GM03348 (cell line): ENCODE results near the gene FLRT2.
A peak's percentile ranks its signal among the peaks of the same experiment; 100 is the strongest.

Source experiments
- DNase-seq: peaks from one replicate; pipeline ENCODE4 v3.0.0; 2012; ENCODE audit warnings: low spot score

The FLRT2 gene

GRCh38 chr14:85530626-85531025 is 682 bp downstream of the FLRT2 start:
- no peak for DNase-seq

GRCh38 chr14:85531141-85531586 is 1.2 kb downstream of the FLRT2 start:
- peak; percentile 69 for DNase-seq

DNA sequence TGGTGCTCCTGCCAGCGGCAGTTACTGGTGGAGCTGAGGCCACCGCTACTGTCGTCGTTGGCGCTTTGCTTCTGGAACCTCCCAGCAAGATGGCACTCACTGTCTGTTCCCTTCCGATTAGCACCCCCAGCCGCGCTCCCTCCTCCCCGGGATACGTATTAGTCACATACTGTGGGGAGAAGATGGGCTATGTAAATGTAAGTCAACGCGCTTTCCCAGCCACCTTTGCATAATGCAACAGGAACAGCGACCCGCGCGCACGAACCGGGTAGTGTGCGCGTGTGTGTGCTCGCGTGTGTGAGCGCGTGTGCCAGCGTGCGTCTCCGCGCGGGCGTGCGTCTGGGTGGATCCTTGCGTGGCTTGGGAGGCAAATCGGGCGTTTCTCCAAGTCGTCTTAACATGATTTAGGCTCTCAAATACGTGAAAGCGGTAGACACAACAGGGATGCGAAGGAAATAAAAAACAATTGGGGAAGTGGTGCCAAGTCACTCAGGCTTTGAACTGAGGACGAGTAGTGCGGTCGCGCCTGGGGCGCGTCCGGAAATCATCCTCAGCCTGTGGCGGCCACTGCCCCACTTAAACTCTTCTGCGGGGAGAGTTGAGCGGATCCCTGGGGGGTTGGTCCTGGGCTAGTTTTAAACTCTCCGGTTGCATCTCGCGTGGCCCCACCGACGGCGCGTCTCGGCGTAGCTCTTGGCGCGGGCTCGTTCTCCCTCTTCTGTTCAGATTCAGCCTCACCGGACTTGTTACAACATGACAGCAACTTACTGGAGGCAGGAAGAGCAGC is 1.8 kb downstream of the FLRT2 start:
- peak; percentile 80 for DNase-seq

- DNase-seq: peak; percentile 4
Measured at GRCh38 chr14:85532374-85533022, 2.6 kb downstream of the FLRT2 start.

DNA sequence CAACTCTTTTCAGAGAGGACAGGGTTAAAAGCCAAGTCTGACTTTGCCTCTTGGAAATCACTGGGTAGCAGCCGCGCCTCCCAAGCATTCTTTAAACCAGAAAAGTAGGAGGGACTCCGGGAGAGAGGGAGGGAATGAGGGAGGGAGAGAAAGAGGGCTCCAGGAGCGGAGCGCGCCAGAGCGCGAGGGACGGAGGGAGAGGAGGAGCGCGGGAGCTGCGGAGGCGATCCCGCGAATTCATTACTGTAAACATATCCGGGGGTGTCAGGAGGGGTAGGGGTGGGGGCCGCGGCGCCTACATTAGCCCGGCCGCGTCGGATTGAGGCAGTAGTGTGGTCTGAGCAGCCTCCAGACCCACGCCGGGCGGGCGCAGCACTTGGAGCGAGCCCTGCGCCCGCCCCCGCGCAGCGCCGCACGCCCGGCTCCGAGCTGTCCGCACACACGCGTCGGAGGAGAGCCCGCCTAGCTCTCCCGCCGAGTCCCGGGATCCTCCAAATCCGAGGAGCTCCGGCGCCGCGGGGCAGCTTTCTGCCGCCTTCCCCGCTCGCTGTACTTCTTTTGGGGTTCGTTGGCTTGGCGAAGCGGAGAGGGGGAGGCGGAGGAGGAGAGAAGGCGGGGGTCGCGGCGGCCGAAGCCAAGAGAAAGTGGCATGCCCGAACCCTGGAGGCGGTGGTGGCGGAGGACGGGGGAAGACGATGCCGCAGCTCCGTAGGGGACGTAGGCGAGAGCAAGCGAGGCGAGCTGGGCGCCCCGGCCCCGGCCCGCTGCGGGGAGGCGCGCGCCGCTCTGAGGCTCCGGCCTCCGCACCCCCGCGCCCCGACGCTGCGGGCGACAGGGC is 3.3 kb downstream of the FLRT2 start:
- peak; percentile 86 for DNase-seq

- peak; percentile 33 for DNase-seq
Measured at GRCh38 chr14:85533861-85534291, 3.9 kb downstream of the FLRT2 start.

GRCh38 chr14:85534458-85535293 is 4.7 kb downstream of the FLRT2 start:
- peak; percentile 17 for DNase-seq

DNA sequence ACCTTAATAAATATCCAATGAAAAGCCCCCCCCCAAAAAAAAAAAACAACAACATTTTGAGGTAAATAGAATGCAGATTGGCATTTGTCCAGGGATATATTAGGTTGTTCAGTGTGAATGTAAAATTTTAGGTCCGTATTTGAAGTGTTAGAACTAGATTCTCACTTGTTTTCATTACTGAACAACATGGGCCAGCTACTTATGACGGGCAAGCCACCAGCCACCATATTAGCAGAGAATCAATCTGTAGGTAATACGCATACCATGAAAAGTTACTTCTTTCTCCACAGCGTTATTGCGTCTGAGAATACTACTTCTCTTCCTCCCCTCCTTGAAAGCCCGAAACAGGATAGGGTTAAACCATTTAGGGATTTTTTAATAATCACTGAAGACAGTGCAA is 5.4 kb downstream of the FLRT2 start:
- no peak for DNase-seq

DNA sequence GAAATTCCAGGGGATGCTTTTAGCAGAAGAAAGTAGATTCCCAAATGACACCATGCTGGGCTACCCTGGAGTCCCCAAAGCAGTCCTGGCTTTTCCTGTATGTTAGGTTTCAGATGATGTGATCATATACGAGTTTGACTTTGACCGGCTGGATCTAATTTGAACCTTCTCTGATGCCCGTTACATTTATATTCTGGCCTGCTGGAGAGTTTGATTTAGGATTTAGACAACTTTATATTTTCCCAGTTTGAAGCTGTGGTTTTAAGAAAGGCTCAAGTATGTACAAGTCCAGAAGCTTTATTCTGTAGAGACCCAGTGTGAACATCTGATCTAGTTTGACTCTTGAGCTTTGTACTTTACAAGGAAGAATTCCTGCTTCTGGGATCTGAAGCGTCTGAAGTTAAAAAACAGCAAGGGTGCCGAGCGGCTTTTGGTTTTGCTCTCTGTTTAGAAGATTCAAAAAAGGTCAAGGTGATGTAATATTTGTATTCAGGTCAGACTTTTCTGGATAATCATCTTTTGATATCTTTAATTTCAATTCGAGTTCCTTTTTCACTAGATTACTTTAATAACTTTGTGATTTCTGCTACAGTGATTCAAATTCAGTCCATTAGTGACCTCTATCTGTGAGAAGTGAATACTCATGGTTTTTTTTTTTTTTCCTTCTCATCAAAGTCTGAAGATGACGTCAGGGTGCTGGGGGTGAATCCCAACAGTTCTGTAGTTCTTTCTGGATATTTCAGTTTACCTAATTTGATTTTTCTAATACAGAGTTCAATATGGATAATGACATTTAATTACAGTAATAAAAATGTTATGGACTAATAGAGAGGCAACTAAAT is 6.3 kb downstream of the FLRT2 start:
- peak; percentile 56 for DNase-seq

DNA sequence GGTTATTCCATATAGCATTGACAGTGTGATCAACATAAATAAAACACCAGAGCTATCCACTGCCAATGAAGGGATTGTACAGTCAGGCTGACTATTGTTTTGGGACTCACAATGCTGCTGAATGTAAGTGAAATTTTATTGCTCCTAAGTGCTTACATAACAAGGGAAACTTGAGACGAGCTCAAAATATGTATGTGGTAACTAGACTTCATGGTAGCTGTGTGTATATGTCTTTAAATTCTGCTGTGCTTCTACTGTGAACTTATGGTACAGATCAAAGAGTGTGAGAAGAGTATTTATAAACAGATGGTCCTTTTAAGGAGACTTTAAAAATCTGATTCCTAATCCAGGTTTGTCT is 6.9 kb downstream of the FLRT2 start:
- peak; percentile 3 for DNase-seq

- DNase-seq: no peak
Measured at GRCh38 chr14:85537526-85537925, 7.6 kb downstream of the FLRT2 start.

DNA sequence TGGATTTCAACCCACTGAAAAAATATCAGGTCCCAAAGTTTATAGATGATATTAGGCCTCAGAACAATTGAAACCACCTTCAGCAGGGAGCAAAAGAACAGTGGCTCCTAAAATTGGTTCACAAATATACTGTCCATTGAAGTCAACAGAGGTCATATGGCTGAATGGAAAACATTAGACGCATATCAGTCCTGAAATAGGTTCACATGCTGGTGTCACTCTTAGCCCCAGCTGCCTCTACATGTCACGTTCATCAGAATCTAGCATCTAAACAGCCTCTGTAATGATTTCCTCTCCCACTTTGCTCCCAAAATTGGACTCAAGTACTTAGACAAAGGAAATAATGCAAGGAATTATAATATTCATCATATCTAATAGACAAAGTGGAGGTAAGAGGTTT is 8.7 kb downstream of the FLRT2 start:
- DNase-seq: no peak

DNA sequence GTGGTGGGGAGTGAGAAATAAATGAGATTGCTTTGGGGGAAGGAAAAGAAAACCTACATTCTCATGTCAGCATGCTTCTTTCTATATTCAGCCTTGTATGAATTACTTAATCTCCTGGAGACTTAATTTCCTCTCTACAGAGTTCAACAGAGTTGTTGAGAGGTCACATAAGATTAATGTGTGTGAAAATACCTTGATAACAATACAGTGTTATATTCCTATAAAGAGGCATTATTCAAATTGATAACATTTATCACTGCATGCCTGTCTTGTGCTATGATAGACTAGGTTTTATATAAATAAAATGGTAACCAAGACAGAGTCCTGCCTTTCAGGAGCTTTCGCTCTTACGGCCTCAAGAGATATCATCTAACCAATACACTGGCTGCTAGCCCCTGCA is 9.6 kb downstream of the FLRT2 start:
- DNase-seq: no peak

GRCh38 chr14:85542623-85543022 is 12.7 kb downstream of the FLRT2 start:
- DNase-seq: no peak

- DNase-seq: no peak
Measured at GRCh38 chr14:85545738-85546137, 15.8 kb downstream of the FLRT2 start.

- no peak for DNase-seq
Measured at GRCh38 chr14:85546390-85546789, 16.4 kb downstream of the FLRT2 start.

DNA sequence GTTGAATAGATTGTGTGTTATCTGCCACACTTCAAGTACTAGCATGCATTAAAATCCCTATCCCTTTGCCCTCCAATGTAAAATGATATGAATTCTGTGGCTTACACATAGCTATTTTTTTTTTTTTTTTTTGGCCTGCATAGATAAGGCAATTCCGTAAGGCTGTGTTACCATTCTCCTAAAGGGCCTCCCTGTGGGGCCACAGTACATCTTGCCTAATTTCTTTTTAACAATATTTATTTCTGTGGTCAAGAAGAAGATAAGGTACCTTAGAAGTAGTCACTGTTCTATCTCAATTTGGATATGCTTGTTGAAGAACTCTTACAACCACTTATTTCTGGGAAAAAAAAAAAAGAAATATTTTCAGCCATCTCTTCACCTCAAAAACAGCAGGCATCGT is 19.8 kb downstream of the FLRT2 start:
- no peak for DNase-seq

DNA sequence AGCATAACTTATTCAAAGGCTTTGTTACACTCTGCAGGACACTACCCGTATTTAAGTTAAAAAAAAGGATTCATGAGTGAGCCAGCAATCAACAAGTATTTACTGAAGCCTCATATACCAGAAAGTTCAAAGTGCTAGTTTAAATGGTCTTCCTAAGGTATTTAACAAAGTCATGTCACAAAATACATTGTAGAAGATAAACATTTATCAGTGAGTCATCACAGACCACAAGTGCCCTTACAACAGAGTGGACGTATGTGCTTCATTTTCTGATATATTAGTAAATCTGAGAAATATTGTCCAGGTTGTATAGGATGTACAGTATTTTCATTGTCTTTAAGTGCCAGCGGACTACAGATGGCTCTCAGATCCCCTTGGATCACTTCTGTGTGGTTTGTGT is 24.2 kb downstream of the FLRT2 start:
- DNase-seq: no peak

- DNase-seq: no peak
Measured at GRCh38 chr14:85556267-85556666, 26.3 kb downstream of the FLRT2 start.

GRCh38 chr14:85558505-85558904 is 28.6 kb downstream of the FLRT2 start:
- no peak for DNase-seq

GRCh38 chr14:85562630-85563029 is 32.7 kb downstream of the FLRT2 start:
- DNase-seq: no peak
